ENCODE measurements around the gene KCNK15. TPM values are rescaled to one million over a fixed set of nuclear protein-coding genes. Genes with fewer than 3 reads are reported as not detected.

Gene KCNK15
- total RNA-seq, 4 donors from 2014 or later: 3.6 to 5.6 (median 5.0) TPM

DNA sequence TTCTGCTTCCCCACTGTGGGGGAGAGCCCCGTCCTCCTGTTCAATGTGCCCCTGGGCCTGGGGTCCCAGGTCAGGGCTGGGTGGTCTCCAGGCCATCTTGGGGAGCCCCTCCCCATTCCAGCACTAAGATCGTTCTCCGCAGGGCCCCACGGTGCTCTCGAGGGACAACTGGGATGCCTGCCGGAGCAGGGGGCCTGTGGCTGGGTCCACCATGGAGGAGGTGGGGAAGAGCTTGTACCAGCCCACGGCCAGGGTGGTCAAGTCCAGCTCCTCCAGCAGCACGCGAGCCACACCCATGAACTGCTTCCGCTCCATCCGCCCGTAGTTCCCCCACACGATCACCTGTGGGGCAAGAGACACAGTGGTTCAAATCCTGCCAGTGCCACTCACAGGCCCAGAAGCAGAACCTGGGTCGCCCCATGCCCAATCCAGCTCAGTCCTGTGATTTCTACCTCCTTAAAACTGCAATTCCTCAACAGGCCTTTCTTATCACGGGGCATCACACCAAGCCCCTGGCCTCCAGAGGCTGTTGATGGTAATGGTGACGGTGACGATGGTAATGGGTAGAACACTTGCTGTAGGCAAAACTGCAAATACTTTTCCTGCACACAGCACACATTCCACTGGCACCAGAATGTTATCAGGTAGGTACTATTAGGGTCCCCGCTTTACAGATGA lies 10.5 kb downstream of the KCNK15 start:
- no peak overlapping the region for H3K4me3 ChIP-seq
- TF ChIP-seq POLR2AphosphoS5 (IDR thresholded peaks at IDR 0.05) (no peak), EP300 (IDR thresholded peaks at IDR 0.05) (no peak), POLR2A (IDR thresholded peaks at IDR 0.05; ENCODE audit: low read depth) (no peak)
- TF ChIP-seq, protein P1, sequence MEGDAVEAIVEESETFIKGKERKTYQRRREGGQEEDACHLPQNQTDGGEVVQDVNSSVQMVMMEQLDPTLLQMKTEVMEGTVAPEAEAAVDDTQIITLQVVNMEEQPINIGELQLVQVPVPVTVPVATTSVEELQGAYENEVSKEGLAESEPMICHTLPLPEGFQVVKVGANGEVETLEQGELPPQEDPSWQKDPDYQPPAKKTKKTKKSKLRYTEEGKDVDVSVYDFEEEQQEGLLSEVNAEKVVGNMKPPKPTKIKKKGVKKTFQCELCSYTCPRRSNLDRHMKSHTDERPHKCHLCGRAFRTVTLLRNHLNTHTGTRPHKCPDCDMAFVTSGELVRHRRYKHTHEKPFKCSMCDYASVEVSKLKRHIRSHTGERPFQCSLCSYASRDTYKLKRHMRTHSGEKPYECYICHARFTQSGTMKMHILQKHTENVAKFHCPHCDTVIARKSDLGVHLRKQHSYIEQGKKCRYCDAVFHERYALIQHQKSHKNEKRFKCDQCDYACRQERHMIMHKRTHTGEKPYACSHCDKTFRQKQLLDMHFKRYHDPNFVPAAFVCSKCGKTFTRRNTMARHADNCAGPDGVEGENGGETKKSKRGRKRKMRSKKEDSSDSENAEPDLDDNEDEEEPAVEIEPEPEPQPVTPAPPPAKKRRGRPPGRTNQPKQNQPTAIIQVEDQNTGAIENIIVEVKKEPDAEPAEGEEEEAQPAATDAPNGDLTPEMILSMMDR (IDR thresholded peaks at IDR 0.05): no peak
- DNase-seq (ENCODE audit: extremely low spot score): no peak
- H3K36me3 ChIP-seq: no peaks in the 10 kb centered on the region
- H3K9me3 ChIP-seq: no peaks in the 10 kb centered on the region
- no peak overlapping the region for H3K27ac ChIP-seq (replicated peaks in 1 of 4)
- 92% methylated on average over 18 of the region's 18 CpGs for WGBS
- H3K4me1 ChIP-seq: no peaks in the 10 kb centered on the region
- intact Hi-C loops (cut with DNase I): no loop called here
- peaks cover 0 to 44% (median 3%) of the 10 kb centered on the region in 4 donors for H3K27me3 ChIP-seq

DNA sequence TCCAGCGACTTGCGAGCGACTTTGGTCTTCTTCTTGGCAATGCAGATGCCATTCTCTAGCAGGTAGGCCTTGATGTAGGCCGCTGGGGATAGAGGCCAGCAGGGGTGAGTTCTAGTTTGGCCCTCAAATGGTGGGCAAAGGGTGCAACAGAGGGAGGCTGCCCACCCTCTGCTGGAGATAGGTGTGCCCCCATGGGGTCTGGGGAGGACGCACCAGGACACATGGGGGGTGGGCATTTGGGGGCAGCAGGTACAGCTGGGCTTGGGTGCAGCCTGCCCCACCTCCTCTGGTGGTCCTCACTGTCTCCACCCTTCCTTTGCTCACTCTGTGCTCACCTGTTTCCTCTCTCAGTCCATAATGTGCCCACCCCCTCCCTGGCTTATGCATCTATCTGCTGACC lies 11.3 kb downstream of the KCNK15 start:
- no peaks in the 10 kb centered on the region for H3K36me3 ChIP-seq
- TF ChIP-seq EP300 (IDR thresholded peaks at IDR 0.05) (no peak), POLR2AphosphoS5 (IDR thresholded peaks at IDR 0.05) (no peak), POLR2A (IDR thresholded peaks at IDR 0.05; ENCODE audit: low read depth) (no peak)
- TF ChIP-seq, protein P1 (IDR thresholded peaks at IDR 0.05): no peak
- H3K4me1 ChIP-seq: peaks cover 1 to 7% (median 5%) of the 10 kb centered on the region in 4 donors
- no peak for DNase-seq (ENCODE audit: extremely low spot score)
- no peak overlapping the region for H3K4me3 ChIP-seq
- WGBS: 88% methylated on average over 5 of the region's 5 CpGs
- peaks cover 0 to 36% (median under 1%) of the 10 kb centered on the region in 4 donors for H3K27me3 ChIP-seq
- no peak overlapping the region for H3K27ac ChIP-seq (replicated peaks in 1 of 4)
- H3K9me3 ChIP-seq: no peaks in the 10 kb centered on the region
- intact Hi-C loops (cut with DNase I): no loop called here

DNA sequence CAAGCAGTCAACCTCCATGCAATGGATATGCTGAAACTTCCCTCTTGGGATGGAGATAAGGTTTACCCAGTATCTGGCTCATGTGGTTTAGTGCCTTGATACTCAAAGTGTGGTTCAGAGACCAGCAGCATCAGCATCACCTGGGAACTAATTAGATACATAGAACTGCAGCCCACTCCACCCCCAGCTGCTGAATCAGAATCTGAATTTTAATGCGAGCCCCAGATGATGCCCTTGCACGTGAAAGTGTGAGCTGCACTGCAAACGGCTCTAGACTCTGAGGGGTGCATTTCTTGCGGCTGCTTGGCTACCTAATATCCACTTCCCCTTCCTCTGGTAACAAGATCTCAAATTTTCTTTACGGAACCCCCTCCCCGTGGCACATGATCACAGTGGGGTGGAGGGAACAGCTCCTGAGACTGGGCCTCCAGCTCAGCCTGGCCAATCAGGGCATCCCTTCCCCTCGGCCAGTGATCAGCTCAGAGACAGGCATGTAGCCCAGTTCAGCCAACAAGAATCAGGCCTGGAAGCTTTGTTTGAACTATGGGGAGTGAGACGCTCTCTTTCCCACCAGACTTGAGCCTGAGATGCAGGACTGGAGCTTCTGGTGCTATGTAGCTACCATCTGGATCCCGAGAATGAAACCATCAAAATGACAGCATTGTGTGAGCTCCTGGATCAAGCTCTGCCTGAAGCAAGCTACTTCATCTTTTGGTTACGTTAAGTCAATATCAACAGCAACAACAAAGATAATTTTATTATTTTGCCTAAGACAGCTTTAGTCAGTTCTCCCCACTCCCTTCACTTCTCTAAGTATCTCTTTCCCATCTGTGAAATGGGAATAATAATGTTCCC lies 12.8 kb downstream of the KCNK15 start:
- H3K4me1 ChIP-seq: peaks cover 5 to 18% (median 12%) of the 10 kb centered on the region in 4 donors
- no peak for DNase-seq (ENCODE audit: extremely low spot score)
- H3K9me3 ChIP-seq: no peaks in the 10 kb centered on the region
- intact Hi-C loops (cut with DNase I): no loop called here
- TF ChIP-seq POLR2A (IDR thresholded peaks at IDR 0.05; ENCODE audit: low read depth): no peak
- TF ChIP-seq, protein P1 (IDR thresholded peaks at IDR 0.05): no peak
- no peak for TF ChIP-seq POLR2AphosphoS5 (IDR thresholded peaks at IDR 0.05)
- no peak for TF ChIP-seq EP300 (IDR thresholded peaks at IDR 0.05)
- H3K36me3 ChIP-seq: no peaks in the 10 kb centered on the region
- peaks cover 0 to 21% (median 0%) of the 10 kb centered on the region in 4 donors for H3K27me3 ChIP-seq
- H3K4me3 ChIP-seq: no peak overlapping the region
- no peak overlapping the region for H3K27ac ChIP-seq (replicated peaks in 1 of 4)
- 62% methylated on average over 10 of the region's 10 CpGs for WGBS

GRCh38 chr20:44759595-44759994 lies 13.9 kb downstream of the KCNK15 start:
- Histone ChIP-seq H3K27me3 (peaks cover 0 to 12% (median 0%) of the 10 kb centered on the region in 4 donors), H3K27ac (replicated peaks in 1 of 4) (no peak overlapping the region), H3K4me1 (peaks cover 5 to 18% (median 12%) of the 10 kb centered on the region in 4 donors), H3K9me3 (no peaks in the 10 kb centered on the region), H3K4me3 (no peak overlapping the region), H3K36me3 (no peaks in the 10 kb centered on the region)
- intact Hi-C loops (cut with DNase I): no loop called here
- WGBS: 89% methylated on average over 1 of the region's 1 CpG
- TF ChIP-seq EP300 (IDR thresholded peaks at IDR 0.05) (no peak), POLR2AphosphoS5 (IDR thresholded peaks at IDR 0.05) (no peak)
- TF ChIP-seq, protein P1 (IDR thresholded peaks at IDR 0.05): no peak
- DNase-seq (ENCODE audit: extremely low spot score): no peak
